Heart right ventricle (tissue), 16 donors: Measurements from ENCODE around the gene UMODL1. TPM values are rescaled to one million over a fixed set of nuclear protein-coding genes. Genes with fewer than 3 reads are reported as not detected.

Experiments used
- ATAC-seq, 8 donors: fragments of 200-7000 bp; cut with Tn5 transposase; one replicate each; pipeline ENCODE4 v1.9.1; 2020; ENCODE audit warnings: mild to moderate bottlenecking in 8 of 8, moderate library complexity in 8 of 8, moderate number of reproducible peaks in 1 of 8
- DNase-seq, 2 donors: peaks; one replicate each; pipeline ENCODE4 v3.0.0-alpha.2; 2020
- H3K27ac ChIP-seq, 10 donors: fragments of 200-600 bp; sonication (generic) in 2 of 10; one replicate each; pipeline versions ENCODE4 v1.5.0 to v1.8.0; 2020 to 2022; ENCODE audit warnings: mild to moderate bottlenecking in 3 of 10
- H3K27me3 ChIP-seq, 7 donors: fragments of 200-600 bp; one replicate each; pipeline ENCODE4 v1.8.0; 2021 to 2022; ENCODE audit warnings: mild to moderate bottlenecking in 2 of 7
- H3K36me3 ChIP-seq, 9 donors: fragments of 200-600 bp; sonication (generic) in 1 of 9; one replicate each; pipeline versions ENCODE4 v1.5.0 to v1.8.0; 2020 to 2022; ENCODE audit warnings: mild to moderate bottlenecking in 2 of 9
- H3K4me1 ChIP-seq, 9 donors: fragments of 200-600 bp; sonication (generic) in 1 of 9; one replicate each; pipeline versions ENCODE4 v1.5.0 to v1.8.0; 2020 to 2022; ENCODE audit warnings: mild to moderate bottlenecking in 4 of 9
- H3K4me3 ChIP-seq, 10 donors: fragments of 200-600 bp; sonication (generic) in 2 of 10; one replicate each; pipeline versions ENCODE4 v1.5.0 to v1.8.0; 2020 to 2022; ENCODE audit warnings: mild to moderate bottlenecking in 7 of 10, moderate library complexity in 2 of 10
- H3K9me3 ChIP-seq, 11 donors: fragments of 200-600 bp in 10 of 11; sonication (generic) in 2 of 11; one replicate each; pipeline versions ENCODE4 v1.5.0 to v1.8.0; 2013 to 2022; ENCODE audit warnings: mild to moderate bottlenecking in 2 of 11, control low read depth in 1 of 11, moderate library complexity in 1 of 11
- WGBS, 2 donors: extraction: QIAGEN DNeasy Blood & Tissue Kit; methylation state at CpG; one replicate each; pipeline ENCODE4 v1.1.7; 2013; ENCODE audit warnings: inconsistent platforms in 1 of 2; 5-methylcytosine and 5-hydroxymethylcytosine counted together
- intact Hi-C, 10 donors: fragments of 100-400 bp; cut with DNase I; formaldehyde crosslinking; loops; one replicate each; pipeline versions ENCODE4 v1.11.1 to v1.14.2; 2022
- polyA plus RNA-seq, 2 donors: library from polyadenylated mRNA; stranded (reverse); fragments of 200-250 nt; gene quantifications; one replicate each; pipeline ENCODE4 v1.2.3, GENCODE V29; 2013
- total RNA-seq, 10 donors: library from RNA; stranded (reverse); fragmentation: NEBNext Ultra II Directional in 3 of 10; extraction: Animal tissue kit (Norgen Biotek cat#: 25700) in 3 of 10; gene quantifications; one replicate each; pipeline versions ENCODE4 v1.2.1 to v1.2.4, GENCODE V29; 2021 to 2023
- TF ChIP-seq, protein P1 (sequence below), 9 donors: fragments of 200-600 bp; sonication (generic) in 2 of 9; IDR thresholded peaks; one replicate each; pipeline versions ENCODE4 v1.5.0 to v1.8.0; 2021 to 2022; ENCODE audit warnings: antibody characterized with exemption in 9 of 9, mild to moderate bottlenecking in 5 of 9, moderate library complexity in 1 of 9
- donor health status: Arrhythmogenic right ventricular cardiomyopathy.
- donor health status: ischemic (EF 13 %, LVEDD 7.1; RV severe dilation, severe dysfunction).
- donor health status: healthy with polysubstance abuse.
- donor health status: DM: no; HTN: yes; CAD: no.
- donor health status: DM: no; HTN: no; CAD: no.
- donor health status: ischemic (EF 25% LVEDD 6.9; RV normal size, moderate dysfunction).
- donor health status: ischemic (EF 25% LVEDD 5.7; RV mildly dilated, moderate dysfunction).
- donor health status: healthy.
- donor health status: DM: yes; HTN: yes; CAD: no.
- donor health status: Ischemic cardiomyopathy.
- donor health status: ischemic (EF 35%, LVEDD 5.7; RV mildly dilated, moderate dysfunction).
- donor health status: nonischemic (EF 11% LVEDD 7.7; RV severe dilation, severe dysfunction).
- donor health status: DM: yes; HTN: yes; CAD: no.
- donor health status: PGD.
- donor health status: ischemic (EF 29% LVEDD 5.4; RV normal size, mild dysfunction).
- donor health status: nonischemic (EF 23%, LVEDD 6.1; RV moderate dilation, normal function).

UMODL1 gene
- total and polyA plus RNA-seq, 12 donors, result 0.13 to 0.31 (median 0.25) TPM; not detected in 9

DNA sequence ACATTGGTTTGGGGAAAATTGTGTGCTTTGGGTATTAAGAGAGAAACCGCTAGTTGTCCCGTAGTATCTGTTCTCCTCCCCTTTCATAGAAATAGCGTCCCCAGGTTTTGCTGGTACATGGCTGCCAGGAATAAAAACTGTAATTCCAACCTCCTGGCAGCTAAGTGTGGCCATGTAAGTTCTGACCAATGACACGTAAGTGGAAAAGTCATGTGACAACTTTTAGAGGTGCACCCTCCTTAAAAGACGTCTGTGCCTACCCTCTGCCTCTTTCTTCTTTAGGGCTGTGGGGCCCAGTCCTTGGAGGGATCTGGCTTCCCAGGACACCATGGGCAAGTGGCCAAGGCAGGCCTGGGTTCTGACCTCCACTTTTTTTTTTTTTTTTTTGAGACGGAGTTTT is 59.3 kb downstream of the UMODL1 start:
- no peak for ATAC-seq

DNA sequence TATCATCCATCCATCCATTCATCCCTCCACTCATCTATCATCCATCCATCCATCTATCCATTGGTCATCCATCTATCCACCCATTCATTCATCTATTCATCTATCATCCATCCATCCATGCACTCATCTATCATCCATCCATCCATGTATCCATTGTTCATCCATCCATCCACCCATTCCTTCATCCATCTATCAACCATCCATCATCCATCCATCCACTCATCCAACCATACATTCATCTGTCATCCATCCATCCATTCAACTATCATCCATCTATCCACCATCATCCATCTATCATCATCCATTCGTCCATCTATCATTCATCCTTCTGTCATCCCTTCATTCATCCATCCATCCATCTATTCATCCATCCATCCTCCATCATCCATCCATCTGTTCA is 61.1 kb downstream of the UMODL1 start:
- H3K9me3 ChIP-seq, result no peaks in the 10 kb centered on the region
- ATAC-seq, result no peak
- no peaks in the 10 kb centered on the region for H3K4me1 ChIP-seq
- no peak overlapping the region for H3K4me3 ChIP-seq
- H3K27ac ChIP-seq, result no peak overlapping the region
- 92 to 99% methylated on average over 1 of the region's 1 CpG for WGBS, 2 donors
- no peaks in the 10 kb centered on the region for H3K36me3 ChIP-seq
- peaks cover 0 to 25% (median 0%) of the 10 kb centered on the region in 7 donors for H3K27me3 ChIP-seq
- DNase-seq, result no peak
- TF ChIP-seq, protein P1, sequence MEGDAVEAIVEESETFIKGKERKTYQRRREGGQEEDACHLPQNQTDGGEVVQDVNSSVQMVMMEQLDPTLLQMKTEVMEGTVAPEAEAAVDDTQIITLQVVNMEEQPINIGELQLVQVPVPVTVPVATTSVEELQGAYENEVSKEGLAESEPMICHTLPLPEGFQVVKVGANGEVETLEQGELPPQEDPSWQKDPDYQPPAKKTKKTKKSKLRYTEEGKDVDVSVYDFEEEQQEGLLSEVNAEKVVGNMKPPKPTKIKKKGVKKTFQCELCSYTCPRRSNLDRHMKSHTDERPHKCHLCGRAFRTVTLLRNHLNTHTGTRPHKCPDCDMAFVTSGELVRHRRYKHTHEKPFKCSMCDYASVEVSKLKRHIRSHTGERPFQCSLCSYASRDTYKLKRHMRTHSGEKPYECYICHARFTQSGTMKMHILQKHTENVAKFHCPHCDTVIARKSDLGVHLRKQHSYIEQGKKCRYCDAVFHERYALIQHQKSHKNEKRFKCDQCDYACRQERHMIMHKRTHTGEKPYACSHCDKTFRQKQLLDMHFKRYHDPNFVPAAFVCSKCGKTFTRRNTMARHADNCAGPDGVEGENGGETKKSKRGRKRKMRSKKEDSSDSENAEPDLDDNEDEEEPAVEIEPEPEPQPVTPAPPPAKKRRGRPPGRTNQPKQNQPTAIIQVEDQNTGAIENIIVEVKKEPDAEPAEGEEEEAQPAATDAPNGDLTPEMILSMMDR (IDR thresholded peaks at IDR 0.05), result no peak
- intact Hi-C loops, result no loop called here

More for the DNA sequence above, 59.3 kb downstream of the UMODL1 start:
- TF ChIP-seq, protein P1 (IDR thresholded peaks at IDR 0.05), result no peak
- Histone ChIP-seq H3K36me3 (no peaks in the 10 kb centered on the region), H3K27me3 (peaks cover 0 to 33% (median 7%) of the 10 kb centered on the region in 7 donors), H3K27ac (no peak overlapping the region), H3K9me3 (no peaks in the 10 kb centered on the region), H3K4me1 (no peaks in the 10 kb centered on the region), H3K4me3 (no peak overlapping the region)
- intact Hi-C loops, result no loop called here
- no peak for DNase-seq
- WGBS, 2 donors, result 74 to 75% methylated on average over 6 of the region's 6 CpGs

DNA sequence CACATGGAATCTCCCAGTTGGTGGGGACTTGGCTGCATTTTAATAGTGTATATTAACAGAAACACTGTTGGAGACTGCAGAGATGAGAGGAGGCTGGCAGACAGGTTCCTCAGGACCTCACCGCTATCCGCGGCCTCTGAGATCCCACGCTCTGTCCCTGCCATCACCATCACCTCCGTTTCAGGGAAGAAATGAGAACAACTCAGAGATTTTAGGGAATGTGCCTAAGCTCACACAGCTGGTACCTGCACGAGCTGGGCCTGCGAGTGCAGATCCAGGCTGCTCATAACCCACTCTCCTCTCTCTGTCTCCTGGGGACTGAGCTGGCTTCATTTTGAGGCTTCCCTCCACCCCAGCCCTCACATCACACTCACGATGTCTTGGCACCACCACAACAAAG is 62.0 kb downstream of the UMODL1 start:
- TF ChIP-seq, protein P1 (IDR thresholded peaks at IDR 0.05), result no peak
- DNase-seq (no peak), ATAC-seq (no peak)
- H3K4me1 ChIP-seq, result no peaks in the 10 kb centered on the region
- no peak overlapping the region for H3K27ac ChIP-seq
- no peaks in the 10 kb centered on the region for H3K9me3 ChIP-seq
- WGBS, 2 donors, result 86 to 90% methylated on average over 8 of the region's 8 CpGs
- H3K27me3 ChIP-seq, result peaks cover 0 to 23% (median 0%) of the 10 kb centered on the region in 7 donors
- no peaks in the 10 kb centered on the region for H3K36me3 ChIP-seq
- intact Hi-C loops, result no loop called here
- H3K4me3 ChIP-seq, result no peak overlapping the region

DNA sequence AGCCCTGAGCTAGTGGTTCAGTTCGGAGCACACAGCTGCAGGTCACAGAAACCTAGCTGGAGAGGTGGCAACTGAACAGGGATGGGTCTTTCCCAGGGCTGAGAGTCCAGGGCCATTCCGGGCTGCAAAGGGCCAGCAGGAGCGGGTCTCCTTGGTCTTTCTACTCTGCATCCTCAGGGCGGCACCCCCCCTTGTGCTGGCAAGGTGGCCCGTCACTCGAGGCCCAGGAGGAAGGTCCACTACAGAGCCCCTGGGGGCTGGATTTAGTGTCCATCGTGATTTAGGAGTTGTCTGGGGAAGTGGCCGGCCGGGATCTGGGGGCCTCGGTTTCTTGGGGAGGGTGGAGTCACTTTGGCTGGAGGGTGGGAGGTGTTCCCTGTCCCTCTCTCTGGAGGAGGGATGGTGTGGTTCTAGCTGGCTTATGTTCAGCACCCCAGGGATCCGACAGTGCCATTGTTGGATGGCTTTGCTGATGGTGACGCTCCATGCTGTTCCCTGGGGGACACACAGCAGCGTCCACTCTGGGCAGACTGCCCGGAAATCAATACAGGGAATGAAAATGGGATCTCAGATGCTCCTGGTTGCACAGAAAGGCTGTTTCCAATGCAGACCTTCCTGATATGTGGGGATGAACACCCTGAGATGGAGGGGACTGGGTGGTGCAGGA is 64.4 kb downstream of the UMODL1 start:
- Histone ChIP-seq H3K36me3 (no peaks in the 10 kb centered on the region), H3K27me3 (peaks cover 0 to 14% (median 0%) of the 10 kb centered on the region in 7 donors), H3K4me1 (peaks cover 0 to 5% (median 0%) of the 10 kb centered on the region in 9 donors), H3K9me3 (no peaks in the 10 kb centered on the region), H3K27ac (no peak overlapping the region), H3K4me3 (no peak overlapping the region)
- intact Hi-C loops, result no loop called here
- DNase-seq (peak in 1 of 2 donors; percentile 16), ATAC-seq (peak in 4 of 8 donors; percentile 47 to 55 (median 52))
- 54 to 68% methylated on average over 14 of the region's 14 CpGs for WGBS, 2 donors
- TF ChIP-seq, protein P1 (IDR thresholded peaks at IDR 0.05), result no peak
